Measurements from ENCODE around the gene CNTNAP2.

CNTNAP2 gene

DNA sequence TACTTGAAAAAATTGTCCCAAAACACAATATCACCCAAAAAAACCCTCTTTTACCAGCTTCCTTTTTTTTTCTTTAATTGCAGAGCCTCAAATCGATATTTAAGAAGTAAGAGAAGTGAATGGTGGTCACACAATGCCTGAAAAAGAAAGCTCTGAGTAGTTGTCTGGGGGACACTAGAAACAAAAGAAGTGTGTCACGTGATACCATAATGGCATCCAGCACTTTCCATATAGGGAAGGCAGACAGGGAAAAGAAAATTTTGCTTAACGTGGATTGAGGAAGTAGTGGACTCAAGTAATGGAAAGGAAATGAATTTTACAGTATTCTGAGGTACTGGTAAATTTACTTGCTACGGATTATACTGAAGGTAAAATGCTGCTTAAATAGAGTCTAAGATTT, 1708.1 kb downstream of the CNTNAP2 start:
- Mint-ChIP-seq H3K27me3 (no peaks in the 10 kb centered on the region), H3K9me3 (no peaks in the 10 kb centered on the region), H3K4me3 (no peak overlapping the region), H3K36me3 (no peaks in the 10 kb centered on the region), H3K4me1 (no peaks in the 10 kb centered on the region), H3K27ac (no peak overlapping the region)
- CTCF ChIA-PET, result no interaction called here
- DNase-seq, result no peak

DNA sequence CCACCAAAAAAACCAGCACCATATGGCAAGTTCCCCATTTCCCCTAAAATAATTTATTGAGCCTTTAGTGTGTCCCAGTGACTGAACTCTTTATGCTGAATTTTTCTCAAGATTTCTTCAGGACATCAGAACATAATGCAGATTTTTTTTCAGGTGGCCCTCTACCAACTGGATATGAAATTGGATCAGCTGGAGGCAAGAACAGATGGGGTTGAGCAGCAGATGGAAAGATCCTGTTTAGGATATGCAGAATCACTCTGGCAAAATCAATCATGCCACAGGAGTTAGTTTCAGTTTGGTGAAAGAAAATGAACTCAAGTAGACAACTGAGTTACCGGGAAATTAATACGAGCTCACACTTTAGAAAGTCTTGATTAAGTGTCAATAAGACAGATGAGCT, 1712.4 kb downstream of the CNTNAP2 start:
- no peaks in the 10 kb centered on the region for H3K9me3 Mint-ChIP-seq
- H3K36me3 Mint-ChIP-seq, result no peaks in the 10 kb centered on the region
- no peak overlapping the region for H3K4me3 Mint-ChIP-seq
- CTCF ChIA-PET, result no interaction called here
- H3K4me1 Mint-ChIP-seq, result no peaks in the 10 kb centered on the region
- H3K27me3 Mint-ChIP-seq, result no peaks in the 10 kb centered on the region
- H3K27ac Mint-ChIP-seq, result no peak overlapping the region
- DNase-seq, result no peak

DNA sequence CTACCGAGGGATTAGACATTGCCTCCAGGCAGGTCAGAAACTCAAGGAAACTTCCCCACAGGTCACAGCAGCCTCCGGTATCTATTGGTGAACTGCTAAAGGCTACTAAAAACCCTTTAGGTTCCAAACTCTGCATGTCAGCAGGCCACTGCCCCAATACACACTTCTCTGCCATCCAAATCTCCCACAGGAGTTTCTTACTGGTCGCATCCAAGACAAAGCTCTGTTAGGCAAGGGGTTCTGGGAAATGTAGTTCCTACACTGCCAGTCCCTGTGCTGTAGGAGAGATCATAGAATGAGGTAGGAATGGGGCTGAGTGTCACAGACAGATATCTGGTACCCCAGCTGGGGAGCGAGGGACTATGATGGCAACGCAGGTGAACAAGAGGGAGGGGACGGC, 1717.0 kb downstream of the CNTNAP2 start:
- DNase-seq, result no peak
- H3K4me1 Mint-ChIP-seq, result no peaks in the 10 kb centered on the region
- CTCF ChIA-PET, result no interaction called here
- no peak overlapping the region for H3K27ac Mint-ChIP-seq
- no peaks in the 10 kb centered on the region for H3K27me3 Mint-ChIP-seq
- H3K36me3 Mint-ChIP-seq, result no peaks in the 10 kb centered on the region
- H3K9me3 Mint-ChIP-seq, result peaks cover 6% of the 10 kb centered on the region
- no peak overlapping the region for H3K4me3 Mint-ChIP-seq

- H3K4me3 Mint-ChIP-seq, result no peak overlapping the region
Observed at GRCh38 chr7:147833970-147834369, 1717.4 kb downstream of the CNTNAP2 start.

GRCh38 chr7:147852833-147853232, 1736.2 kb downstream of the CNTNAP2 start:
- Mint-ChIP-seq H3K36me3 (no peaks in the 10 kb centered on the region), H3K27me3 (no peaks in the 10 kb centered on the region), H3K4me3 (no peak overlapping the region), H3K9me3 (peaks cover 7% of the 10 kb centered on the region), H3K27ac (no peak overlapping the region), H3K4me1 (no peaks in the 10 kb centered on the region)
- DNase-seq, result no peak
- CTCF ChIA-PET, result no interaction called here

More at GRCh38 chr7:147833970-147834369, 1717.4 kb downstream of the CNTNAP2 start:
- CTCF ChIA-PET, result no interaction called here
- no peaks in the 10 kb centered on the region for H3K4me1 Mint-ChIP-seq
- H3K27me3 Mint-ChIP-seq, result no peaks in the 10 kb centered on the region
- no peaks in the 10 kb centered on the region for H3K36me3 Mint-ChIP-seq
- DNase-seq, result no peak
- peaks cover 7% of the 10 kb centered on the region for H3K9me3 Mint-ChIP-seq
- no peak overlapping the region for H3K27ac Mint-ChIP-seq

- Mint-ChIP-seq H3K4me1 (no peaks in the 10 kb centered on the region), H3K9me3 (peaks cover 9% of the 10 kb centered on the region), H3K36me3 (no peaks in the 10 kb centered on the region), H3K27ac (no peak overlapping the region), H3K27me3 (no peaks in the 10 kb centered on the region), H3K4me3 (no peak overlapping the region)
- CTCF ChIA-PET, result no interaction called here
- DNase-seq, result no peak
Observed at GRCh38 chr7:147857152-147858140, 1740.8 kb downstream of the CNTNAP2 start.

DNA sequence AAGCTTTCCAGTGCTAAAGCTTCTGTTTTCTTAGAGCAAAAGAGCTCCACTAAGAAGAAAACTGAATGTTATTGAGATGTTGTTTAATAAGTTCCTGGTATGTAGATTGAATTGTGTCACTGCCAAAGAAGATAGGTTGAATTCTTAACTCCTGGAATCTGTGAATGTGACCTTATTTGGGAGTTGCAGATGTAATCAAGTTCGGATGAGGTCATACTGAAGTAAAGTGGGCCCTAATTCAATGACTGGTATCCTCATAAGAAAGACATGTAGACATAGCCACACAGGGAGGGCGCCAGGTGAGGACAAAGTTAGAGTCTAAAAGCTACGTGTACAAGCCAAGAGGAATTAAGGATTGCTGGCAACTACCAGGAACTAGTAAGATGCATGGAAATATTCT, 1741.8 kb downstream of the CNTNAP2 start:
- H3K9me3 Mint-ChIP-seq, result peaks cover 13% of the 10 kb centered on the region
- H3K27ac Mint-ChIP-seq, result no peak overlapping the region
- H3K27me3 Mint-ChIP-seq, result no peaks in the 10 kb centered on the region
- no peak overlapping the region for H3K4me3 Mint-ChIP-seq
- CTCF ChIA-PET, result no interaction called here
- H3K4me1 Mint-ChIP-seq, result no peaks in the 10 kb centered on the region
- no peak for DNase-seq
- H3K36me3 Mint-ChIP-seq, result no peaks in the 10 kb centered on the region

- Mint-ChIP-seq H3K36me3 (no peaks in the 10 kb centered on the region), H3K9me3 (peaks cover 13% of the 10 kb centered on the region), H3K4me3 (no peak overlapping the region), H3K4me1 (no peaks in the 10 kb centered on the region), H3K27me3 (no peaks in the 10 kb centered on the region), H3K27ac (no peak overlapping the region)
- no peak for DNase-seq
- CTCF ChIA-PET, result no interaction called here
Observed at GRCh38 chr7:147859033-147859432, 1742.4 kb downstream of the CNTNAP2 start.

DNA sequence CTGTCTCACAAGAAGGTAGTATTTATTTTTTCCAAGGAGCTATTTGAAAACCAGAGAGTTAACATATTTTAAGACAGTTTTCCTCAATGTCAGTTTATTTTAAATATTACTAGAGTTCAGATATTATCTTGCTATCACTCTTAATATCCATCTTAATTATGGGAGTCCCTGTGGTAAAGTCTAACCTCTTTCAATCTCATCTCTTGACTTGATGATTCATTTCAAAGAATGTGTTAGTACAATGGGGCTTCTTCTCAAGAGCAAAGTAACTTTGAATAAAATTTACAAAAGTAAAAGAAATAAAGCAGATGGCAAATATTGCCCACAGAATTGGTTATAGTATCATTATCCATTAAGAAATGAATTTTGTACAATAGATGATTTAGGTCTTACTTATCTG, 1742.9 kb downstream of the CNTNAP2 start:
- Mint-ChIP-seq H3K4me3 (no peak overlapping the region), H3K4me1 (no peaks in the 10 kb centered on the region), H3K27ac (no peak overlapping the region), H3K27me3 (no peaks in the 10 kb centered on the region), H3K9me3 (peaks cover 13% of the 10 kb centered on the region), H3K36me3 (no peaks in the 10 kb centered on the region)
- no peak for DNase-seq
- CTCF ChIA-PET, result no interaction called here

DNA sequence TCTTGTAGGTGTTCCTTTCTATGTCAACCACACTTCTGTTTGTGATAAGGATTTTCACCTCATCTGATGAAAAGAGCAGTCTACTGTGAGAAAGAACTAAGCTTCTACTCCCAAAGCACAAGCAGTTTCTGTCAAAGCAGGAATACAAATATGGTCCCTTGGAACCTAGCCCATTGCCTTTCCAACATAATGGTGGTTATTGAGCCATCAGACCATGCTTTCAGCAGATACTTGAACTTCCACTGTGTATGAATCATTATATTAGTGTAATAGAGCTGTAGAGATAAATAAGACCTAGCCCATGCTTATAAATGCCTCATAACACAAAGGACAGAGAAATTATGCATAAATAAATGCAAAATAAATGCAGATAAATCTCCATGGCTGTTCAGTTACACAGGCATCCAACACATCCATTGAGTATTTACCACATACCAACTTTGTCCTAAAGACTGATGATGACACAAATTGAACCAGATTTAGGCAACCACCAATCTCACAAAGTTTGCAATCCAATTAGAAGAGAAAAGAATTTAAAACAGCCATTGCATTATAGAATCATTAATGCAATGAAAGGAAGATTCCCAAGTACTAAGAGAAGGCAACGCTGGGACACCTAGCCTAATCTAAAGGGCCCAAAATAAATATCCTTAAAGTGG, 1744.6 kb downstream of the CNTNAP2 start:
- Mint-ChIP-seq H3K9me3 (peaks cover 13% of the 10 kb centered on the region), H3K4me3 (no peak overlapping the region), H3K4me1 (no peaks in the 10 kb centered on the region), H3K27ac (no peak overlapping the region), H3K36me3 (no peaks in the 10 kb centered on the region), H3K27me3 (no peaks in the 10 kb centered on the region)
- DNase-seq, result no peak
- CTCF ChIA-PET, result no interaction called here

DNA sequence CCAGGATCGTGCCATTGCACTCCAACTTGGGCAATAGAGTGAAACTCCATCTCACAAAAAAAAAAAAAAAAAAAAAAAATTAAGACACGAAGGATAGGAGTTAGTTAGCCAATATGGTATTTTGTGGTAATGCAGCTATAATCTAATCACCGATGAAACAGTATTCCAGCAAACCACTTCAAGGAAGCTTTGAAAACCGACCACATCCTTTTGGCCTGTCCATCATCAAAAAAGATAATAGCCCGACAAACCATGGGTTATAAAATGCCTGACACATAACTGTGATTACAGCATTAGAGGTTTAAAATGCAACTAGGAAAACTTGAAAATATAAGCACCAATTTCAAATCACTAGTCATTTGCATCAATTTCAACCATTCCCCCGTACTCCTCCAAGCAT, 1745.3 kb downstream of the CNTNAP2 start:
- no peak for DNase-seq
- Mint-ChIP-seq H3K4me1 (no peaks in the 10 kb centered on the region), H3K27me3 (no peaks in the 10 kb centered on the region), H3K27ac (no peak overlapping the region), H3K4me3 (no peak overlapping the region), H3K36me3 (no peaks in the 10 kb centered on the region), H3K9me3 (peaks cover 13% of the 10 kb centered on the region)
- CTCF ChIA-PET, result no interaction called here

DNA sequence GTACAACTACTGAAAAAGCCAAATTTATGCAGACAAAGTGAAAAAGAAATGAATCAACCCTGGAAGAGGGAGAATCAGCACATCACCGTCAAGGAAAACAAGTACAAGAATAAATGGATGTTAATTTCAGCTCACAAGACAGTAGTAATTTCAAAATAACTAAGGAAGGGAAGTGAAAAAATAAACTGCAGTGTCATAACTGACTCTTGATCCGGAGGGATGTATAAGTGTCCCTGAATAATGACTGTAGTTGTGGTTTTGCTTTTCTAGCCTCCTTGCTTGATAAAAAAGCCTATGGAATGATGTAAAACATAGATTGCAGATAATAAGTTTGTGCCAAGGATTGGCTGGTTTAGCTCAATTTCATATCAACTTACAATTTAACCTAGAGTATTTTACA, 1752.9 kb downstream of the CNTNAP2 start:
- Mint-ChIP-seq H3K36me3 (no peaks in the 10 kb centered on the region), H3K4me3 (no peak overlapping the region), H3K27ac (no peak overlapping the region), H3K27me3 (no peaks in the 10 kb centered on the region), H3K4me1 (no peaks in the 10 kb centered on the region), H3K9me3 (peaks cover 23% of the 10 kb centered on the region)
- CTCF ChIA-PET, result no interaction called here
- DNase-seq, result no peak

GRCh38 chr7:147878912-147879661, 1762.5 kb downstream of the CNTNAP2 start:
- Mint-ChIP-seq H3K36me3 (no peaks in the 10 kb centered on the region), H3K9me3 (no peaks in the 10 kb centered on the region), H3K27me3 (no peaks in the 10 kb centered on the region), H3K4me3 (no peak overlapping the region), H3K4me1 (no peaks in the 10 kb centered on the region), H3K27ac (no peak overlapping the region)
- no peak for DNase-seq
- CTCF ChIA-PET, result no interaction called here

- Mint-ChIP-seq H3K27me3 (no peaks in the 10 kb centered on the region), H3K27ac (no peak overlapping the region), H3K36me3 (no peaks in the 10 kb centered on the region), H3K4me1 (no peaks in the 10 kb centered on the region), H3K9me3 (peaks cover 2% of the 10 kb centered on the region), H3K4me3 (no peak overlapping the region)
- DNase-seq, result no peak
- CTCF ChIA-PET, result no interaction called here
Observed at GRCh38 chr7:147885869-147886268, 1769.3 kb downstream of the CNTNAP2 start.
